SK-N-SH treated with all-trans-retinoic acid at 6 μM for 48 hours (cell line): ENCODE results near the gene SUMF2.
"Not testable (repeated sequence)": the region's sequence is repeated elsewhere in the genome, so short reads cannot be mapped to it uniquely, and the experiment has no call there.

ENCODE experiments used
- ATAC-seq: fragments of 200-7000 bp; cut with Tn5 transposase; 3 replicates; pipeline ENCODE4 v1.9.1; 2020; ENCODE audit warnings: mild to moderate bottlenecking, moderate library complexity
- ARNTL ChIP-seq: fragments of 450-650 bp; formaldehyde crosslinking; IDR thresholded peaks from 2 replicates; pipeline ENCODE4 v1.5.0; 2020; ENCODE audit warnings: low read depth, mild to moderate bottlenecking, moderate library complexity, borderline replicate concordance
- BACH2 ChIP-seq: fragments of 250-450 bp; sonication (Bioruptor Pico); IDR thresholded peaks from 2 replicates; pipeline ENCODE4 v1.9.0; 2021; ENCODE audit warnings: mild to moderate bottlenecking, borderline replicate concordance
- CREB5 ChIP-seq: fragments of 250-450 bp; sonication (Bioruptor Pico); IDR thresholded peaks from 2 replicates; pipeline ENCODE4 v1.5.1; 2020; ENCODE audit warnings: low read depth, mild to moderate bottlenecking, moderate library complexity
- CSDC2 ChIP-seq: fragments of 250-450 bp; sonication (Bioruptor Pico); IDR thresholded peaks from 2 replicates; pipeline ENCODE4 v1.5.0; 2020; ENCODE audit warnings: mild to moderate bottlenecking, moderate library complexity
- CSRNP3 ChIP-seq: fragments of 250-450 bp; sonication (Bioruptor Pico); IDR thresholded peaks from 2 replicates; pipeline ENCODE4 v1.5.1; 2021; ENCODE audit warnings: mild to moderate bottlenecking, moderate library complexity
- ESRRG ChIP-seq: fragments of 250-450 bp; sonication (Bioruptor Pico); IDR thresholded peaks from 2 replicates; pipeline ENCODE4 v1.6.1; 2021; ENCODE audit warnings: mild to moderate bottlenecking
- GLIS3 ChIP-seq: fragments of 250-450 bp; sonication (Bioruptor Pico); IDR thresholded peaks from 2 replicates; pipeline ENCODE4 v1.5.0; 2020; ENCODE audit warnings: mild to moderate bottlenecking, moderate library complexity
- PATZ1 ChIP-seq: fragments of 250-450 bp; sonication (Bioruptor Pico); IDR thresholded peaks from 2 replicates; pipeline ENCODE4 v1.8.0; 2020; ENCODE audit warnings: mild to moderate bottlenecking, moderate library complexity, borderline replicate concordance
- POU6F1 ChIP-seq: fragments of 250-450 bp; sonication (Bioruptor Pico); IDR thresholded peaks from 2 replicates; pipeline ENCODE4 v1.8.0; 2021; ENCODE audit warnings: low read depth, mild to moderate bottlenecking, moderate library complexity, borderline replicate concordance
- PPARA ChIP-seq: fragments of 250-450 bp; sonication (Bioruptor Pico); IDR thresholded peaks from 2 replicates; pipeline ENCODE4 v1.5.0; 2020; ENCODE audit warnings: mild to moderate bottlenecking, borderline replicate concordance
- RARB ChIP-seq: fragments of 250-450 bp; sonication (Bioruptor Pico); IDR thresholded peaks from 2 replicates; pipeline ENCODE4 v1.8.0; 2021; ENCODE audit warnings: mild to moderate bottlenecking, moderate library complexity
- TCF4 ChIP-seq: fragments of 250-450 bp; sonication (Bioruptor Pico); IDR thresholded peaks from 2 replicates; pipeline ENCODE4 v1.8.0; 2021; ENCODE audit warnings: mild to moderate bottlenecking, moderate library complexity, borderline replicate concordance
- TOX ChIP-seq: fragments of 250-450 bp; sonication (Bioruptor Pico); IDR thresholded peaks from 2 replicates; pipeline ENCODE4 v1.8.0; 2021; ENCODE audit warnings: mild to moderate bottlenecking, moderate library complexity, borderline replicate concordance
- TSHZ2 ChIP-seq: fragments of 250-450 bp; sonication (Bioruptor Pico); IDR thresholded peaks from 2 replicates; pipeline ENCODE4 v1.5.0; 2020; ENCODE audit warnings: mild to moderate bottlenecking, moderate library complexity
- ZFP30 ChIP-seq: fragments of 450-650 bp; formaldehyde crosslinking; IDR thresholded peaks from 2 replicates; pipeline ENCODE4 v1.5.0; 2022; ENCODE audit warnings: mild to moderate bottlenecking, moderate library complexity
- ZNF565 ChIP-seq: fragments of 450-650 bp; formaldehyde crosslinking; conservative IDR thresholded peaks from 2 replicates; pipeline ENCODE4 v1.5.0; 2020; ENCODE audit warnings: low read depth, mild to moderate bottlenecking, moderate library complexity
- ZNF70 ChIP-seq: fragments of 450-650 bp; formaldehyde crosslinking; IDR thresholded peaks from 2 replicates; pipeline ENCODE4 v1.5.0; 2020; ENCODE audit warnings: mild to moderate bottlenecking, moderate library complexity

The SUMF2 gene

GRCh38 chr7:56099653-56100052 lies 35.6 kb downstream of the SUMF2 start:
- TF ChIP-seq CSDC2 (CRISPR knock-in tag), result no peak
- TF ChIP-seq ZNF565, result no peak
- no peak for TF ChIP-seq GLIS3 (CRISPR knock-in tag)
- no peak for TF ChIP-seq CSRNP3 (CRISPR knock-in tag)
- TF ChIP-seq RARB (CRISPR knock-in tag), result no peak
- no peak for TF ChIP-seq CREB5 (CRISPR knock-in tag)
- TF ChIP-seq POU6F1 (CRISPR knock-in tag), result no peak
- no peak for TF ChIP-seq PATZ1 (CRISPR knock-in tag)
- no peak for TF ChIP-seq TSHZ2 (CRISPR knock-in tag)
- TF ChIP-seq ZNF70 (CRISPR knock-in tag), result no peak
- TF ChIP-seq TOX (CRISPR knock-in tag), result no peak
- TF ChIP-seq ARNTL (CRISPR knock-in tag), result no peak
- TF ChIP-seq PPARA, result no peak
- TF ChIP-seq ZFP30, result no peak
- TF ChIP-seq ESRRG, result no peak
- TF ChIP-seq BACH2 (CRISPR knock-in tag), result no peak
- no peak for TF ChIP-seq TCF4 (CRISPR knock-in tag)
- no peak for ATAC-seq

GRCh38 chr7:56104138-56104537 lies 40.1 kb downstream of the SUMF2 start:
- not testable (repeated sequence) for ATAC-seq

GRCh38 chr7:56105508-56105907 lies 41.4 kb downstream of the SUMF2 start:
- TF ChIP-seq CREB5 (CRISPR knock-in tag) (0 out of 2 replicates have a peak, but pooled peaks have one; percentile 12), RARB (CRISPR knock-in tag) (no peak), CSRNP3 (CRISPR knock-in tag) (0 out of 2 replicates have a peak, but pooled peaks have one; percentile 21)
- TF ChIP-seq, all 23 proteins: peak for 2
- peak; percentile 54 for ATAC-seq
